ENCODE results near the gene GALNS.

DNA sequence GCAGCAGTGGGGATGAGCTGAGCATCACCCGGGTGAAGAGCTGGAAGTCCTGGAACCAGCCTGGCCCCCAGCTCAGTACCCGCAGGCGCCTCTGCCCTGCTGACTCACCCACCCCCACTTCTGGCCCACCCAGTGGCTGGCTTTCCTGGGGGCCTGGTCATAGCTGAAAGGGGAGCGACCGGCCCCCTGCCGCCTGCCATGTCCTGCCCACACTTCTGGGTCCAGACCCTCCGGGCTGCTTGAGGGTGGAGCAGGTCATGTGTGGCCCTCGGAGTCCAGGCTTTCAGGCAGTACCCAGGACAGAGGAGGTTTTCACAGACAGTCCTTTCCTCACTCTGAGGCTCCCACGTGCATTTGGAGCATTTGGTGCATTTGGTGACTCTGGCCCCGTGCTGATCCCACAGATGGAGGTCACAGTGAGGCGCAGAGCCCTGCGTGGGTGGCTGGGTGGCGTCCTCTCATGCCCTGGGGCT, 64.6 kb downstream of the GALNS start:
- TF ChIP-seq POLR2A (IDR thresholded peaks at IDR 0.05; ENCODE audit: low read length): no peak
- no peak for TF ChIP-seq GATA1 (IDR thresholded peaks at IDR 0.05; ENCODE audit: low read depth, low read length)
